Mucosa of rectum (tissue), 2 donors: ENCODE results near the gene LZTS2.

Source experiments
- H3K27ac ChIP-seq, 2 donors: one replicate each; pipeline ENCODE4 v1.7.0; 2013; ENCODE audit warnings: inconsistent platforms in 2 of 2, low read depth in 2 of 2, low read length in 2 of 2
- H3K27me3 ChIP-seq, 2 donors: one replicate each; pipeline ENCODE4 v1.7.0; 2013; ENCODE audit warnings: low read length in 2 of 2; ENCODE audit not compliant: control insufficient read depth in 2 of 2, insufficient read depth in 2 of 2
- H3K36me3 ChIP-seq, 2 donors: one replicate each; pipeline ENCODE4 v1.7.0; 2013; ENCODE audit warnings: low read length in 2 of 2; ENCODE audit not compliant: control insufficient read depth in 2 of 2, insufficient read depth in 2 of 2
- H3K4me1 ChIP-seq, 2 donors: one replicate each; pipeline ENCODE4 v1.7.0; 2013; ENCODE audit warnings: low read length in 2 of 2, mild to moderate bottlenecking in 1 of 2; ENCODE audit not compliant: control insufficient read depth in 2 of 2, insufficient read depth in 2 of 2
- H3K4me3 ChIP-seq, 2 donors: one replicate each; pipeline ENCODE4 v1.7.0; 2013; ENCODE audit warnings: low read length in 2 of 2
- H3K9ac ChIP-seq, 2 donors: one replicate each; pipeline ENCODE4 v1.7.0; 2013; ENCODE audit warnings: low read length in 2 of 2, low read depth in 1 of 2, mild to moderate bottlenecking in 1 of 2
- H3K9me3 ChIP-seq, 2 donors: one replicate each; pipeline ENCODE4 v1.7.0; 2013; ENCODE audit warnings: low read length in 2 of 2; ENCODE audit not compliant: control insufficient read depth in 2 of 2
- donor health status: healthy.
- donor health status: Normal muscosa, but diverticular disease.

Gene LZTS2

GRCh38 chr10:100978121-100978900 lies 21.3 kb upstream of the LZTS2 start:
- no peaks in the 10 kb centered on the region for H3K4me1 ChIP-seq
- H3K27me3 ChIP-seq: no peaks in the 10 kb centered on the region
- H3K9me3 ChIP-seq: no peaks in the 10 kb centered on the region
- H3K9ac ChIP-seq: no peak overlapping the region
- H3K27ac ChIP-seq: no peak overlapping the region
- H3K36me3 ChIP-seq: peaks cover 62 to 72% of the 10 kb centered on the region in 2 donors
- H3K4me3 ChIP-seq: no peak overlapping the region

DNA sequence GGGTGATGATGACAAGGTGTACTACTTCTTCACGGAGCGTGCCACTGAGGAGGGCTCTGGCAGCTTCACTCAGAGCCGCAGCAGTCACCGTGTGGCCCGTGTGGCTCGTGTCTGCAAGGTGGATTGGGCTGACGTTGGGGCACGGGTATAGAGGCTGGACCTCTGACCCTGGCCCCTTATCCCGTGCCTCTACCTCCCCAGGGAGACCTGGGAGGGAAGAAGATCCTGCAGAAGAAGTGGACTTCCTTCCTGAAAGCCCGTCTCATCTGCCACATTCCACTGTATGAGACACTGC lies 20.8 kb upstream of the LZTS2 start:
- H3K9ac ChIP-seq: no peak overlapping the region
- no peak overlapping the region for H3K4me3 ChIP-seq
- H3K9me3 ChIP-seq: no peaks in the 10 kb centered on the region
- H3K4me1 ChIP-seq: no peaks in the 10 kb centered on the region
- peaks cover 61 to 73% of the 10 kb centered on the region in 2 donors for H3K36me3 ChIP-seq
- H3K27ac ChIP-seq: no peak overlapping the region
- no peaks in the 10 kb centered on the region for H3K27me3 ChIP-seq

DNA sequence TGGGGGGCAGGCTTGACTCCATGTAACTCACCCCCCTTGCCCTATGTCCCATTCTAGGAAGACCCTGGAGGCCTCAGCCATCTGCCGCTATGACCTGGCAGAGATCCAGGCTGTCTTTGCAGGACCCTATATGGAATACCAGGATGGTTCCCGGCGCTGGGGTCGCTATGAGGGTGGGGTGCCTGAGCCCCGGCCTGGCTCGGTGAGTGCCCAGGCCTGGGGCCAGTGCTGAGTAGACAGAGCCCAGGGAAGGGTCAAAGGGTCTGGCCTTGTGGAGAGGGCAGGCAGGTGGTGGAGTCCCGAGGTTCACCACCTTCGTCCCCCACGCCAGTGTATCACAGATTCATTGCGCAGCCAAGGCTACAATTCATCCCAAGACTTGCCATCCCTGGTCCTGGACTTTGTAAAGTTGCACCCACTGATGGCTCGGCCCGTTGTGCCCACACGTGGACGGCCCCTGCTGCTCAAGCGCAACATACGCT lies 19.8 kb upstream of the LZTS2 start:
- no peaks in the 10 kb centered on the region for H3K27me3 ChIP-seq
- H3K9me3 ChIP-seq: no peaks in the 10 kb centered on the region
- no peaks in the 10 kb centered on the region for H3K4me1 ChIP-seq
- peaks cover 63 to 74% of the 10 kb centered on the region in 2 donors for H3K36me3 ChIP-seq
- no peak overlapping the region for H3K9ac ChIP-seq
- H3K4me3 ChIP-seq: no peak overlapping the region
- H3K27ac ChIP-seq: no peak overlapping the region

DNA sequence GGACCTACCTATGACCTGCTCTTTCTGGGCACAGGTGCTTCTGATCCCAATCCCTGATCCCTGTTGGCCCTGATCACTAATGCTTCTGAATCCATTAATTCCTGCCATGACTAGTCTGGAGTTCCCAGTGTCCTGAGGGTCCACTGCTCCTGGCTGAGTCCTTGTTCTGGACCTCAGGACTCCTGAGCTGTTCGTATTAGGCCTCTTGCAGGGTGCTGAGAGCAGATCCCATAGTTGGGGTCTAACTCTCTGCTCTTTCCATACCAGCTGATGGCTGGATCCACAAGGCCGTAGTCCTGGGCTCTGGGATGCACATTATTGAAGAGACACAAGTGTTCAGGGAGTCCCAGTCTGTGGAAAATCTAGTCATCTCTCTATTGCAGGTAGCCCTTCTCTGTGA lies 19.3 kb upstream of the LZTS2 start:
- peaks cover 63 to 76% of the 10 kb centered on the region in 2 donors for H3K36me3 ChIP-seq

GRCh38 chr10:100980711-100981110 lies 18.9 kb upstream of the LZTS2 start:
- Histone ChIP-seq H3K9ac (no peak overlapping the region), H3K36me3 (peaks cover 63 to 76% of the 10 kb centered on the region in 2 donors), H3K4me1 (no peaks in the 10 kb centered on the region), H3K4me3 (no peak overlapping the region), H3K27me3 (no peaks in the 10 kb centered on the region), H3K27ac (no peak overlapping the region), H3K9me3 (no peaks in the 10 kb centered on the region)

More for the DNA sequence above, 19.3 kb upstream of the LZTS2 start:
- H3K4me1 ChIP-seq: no peaks in the 10 kb centered on the region
- H3K27me3 ChIP-seq: no peaks in the 10 kb centered on the region
- H3K9ac ChIP-seq: no peak overlapping the region
- H3K4me3 ChIP-seq: no peak overlapping the region
- H3K9me3 ChIP-seq: no peaks in the 10 kb centered on the region
- H3K27ac ChIP-seq: no peak overlapping the region

DNA sequence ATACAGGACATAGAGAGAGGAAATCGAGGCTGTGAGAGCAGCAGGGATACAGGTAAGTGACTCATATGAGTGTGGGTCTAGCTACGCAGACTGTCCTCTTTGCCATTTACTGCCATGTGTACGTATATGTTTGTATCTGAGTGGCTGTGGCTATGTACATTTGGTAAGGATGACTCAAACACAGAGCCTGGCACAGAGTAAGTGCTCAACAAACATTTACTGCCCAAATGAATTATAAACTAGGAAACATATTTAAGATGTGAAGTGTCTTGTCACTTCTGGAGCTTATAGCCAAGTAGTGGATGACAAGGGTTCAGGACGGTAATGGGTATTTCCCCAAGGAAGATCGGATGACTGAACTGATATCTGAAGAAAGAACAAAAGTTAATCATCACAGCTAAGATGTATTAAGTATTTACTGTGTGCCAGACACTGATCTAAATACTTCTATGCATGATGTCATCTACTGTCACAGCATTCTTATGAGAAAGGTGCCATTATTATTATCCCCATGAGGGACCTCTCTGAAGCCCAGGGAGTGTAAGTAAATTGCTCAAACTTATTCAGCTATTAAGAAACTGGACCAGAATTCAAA lies 18.3 kb upstream of the LZTS2 start:
- Histone ChIP-seq H3K27me3 (no peaks in the 10 kb centered on the region), H3K4me3 (no peak overlapping the region), H3K4me1 (peaks cover 3 to 4% of the 10 kb centered on the region in 2 donors), H3K9me3 (no peaks in the 10 kb centered on the region), H3K36me3 (peaks cover 63 to 76% of the 10 kb centered on the region in 2 donors), H3K9ac (no peak overlapping the region), H3K27ac (no peak overlapping the region)

GRCh38 chr10:100982916-100983830 lies 16.4 kb upstream of the LZTS2 start:
- Histone ChIP-seq H3K9ac (no peak overlapping the region), H3K4me1 (peaks cover 16 to 18% of the 10 kb centered on the region in 2 donors), H3K9me3 (no peaks in the 10 kb centered on the region), H3K4me3 (no peak overlapping the region), H3K27ac (no peak overlapping the region), H3K27me3 (no peaks in the 10 kb centered on the region), H3K36me3 (peaks cover 52 to 57% of the 10 kb centered on the region in 2 donors)

DNA sequence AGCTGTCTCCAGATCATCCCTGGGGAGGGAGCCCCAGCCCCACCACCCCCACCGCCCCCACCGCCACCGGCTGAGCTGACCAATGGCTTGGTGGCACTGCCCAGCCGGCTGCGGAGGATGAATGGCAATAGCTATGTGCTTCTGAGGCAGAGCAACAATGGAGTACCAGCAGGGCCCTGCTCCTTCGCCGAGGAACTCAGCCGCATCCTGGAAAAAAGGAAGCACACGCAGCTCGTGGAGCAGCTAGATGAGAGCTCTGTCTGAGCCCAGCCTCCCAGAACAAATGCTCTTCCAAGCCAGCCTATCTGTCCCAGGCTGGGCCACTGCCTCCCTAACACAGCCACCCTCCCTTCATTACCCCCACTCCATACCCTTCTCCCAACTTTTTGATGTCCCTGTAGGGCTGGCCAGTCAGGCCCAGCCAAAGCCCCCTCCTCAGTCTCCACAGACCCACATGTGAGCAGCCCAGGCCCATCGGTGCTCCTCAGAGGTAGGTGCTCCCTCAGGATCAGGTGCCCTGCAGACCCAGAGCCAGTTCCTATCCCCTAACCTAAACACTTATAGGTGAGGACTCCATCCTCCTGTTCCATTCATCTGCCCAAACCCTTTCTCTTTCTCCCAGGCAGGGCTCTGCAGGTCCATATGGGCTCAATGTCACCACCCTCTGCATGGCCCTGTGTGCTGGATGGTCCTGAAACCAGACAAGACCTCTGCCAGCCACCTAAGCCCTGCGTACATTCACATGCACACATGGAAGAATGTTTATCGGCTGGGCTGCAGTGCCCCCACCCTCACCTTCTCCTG lies 15.5 kb upstream of the LZTS2 start:
- Histone ChIP-seq H3K27ac (no peak overlapping the region), H3K4me3 (no peak overlapping the region), H3K36me3 (peaks cover 43 to 49% of the 10 kb centered on the region in 2 donors), H3K9ac (no peak overlapping the region), H3K4me1 (peaks cover 18 to 20% of the 10 kb centered on the region in 2 donors), H3K27me3 (no peaks in the 10 kb centered on the region), H3K9me3 (no peaks in the 10 kb centered on the region)

DNA sequence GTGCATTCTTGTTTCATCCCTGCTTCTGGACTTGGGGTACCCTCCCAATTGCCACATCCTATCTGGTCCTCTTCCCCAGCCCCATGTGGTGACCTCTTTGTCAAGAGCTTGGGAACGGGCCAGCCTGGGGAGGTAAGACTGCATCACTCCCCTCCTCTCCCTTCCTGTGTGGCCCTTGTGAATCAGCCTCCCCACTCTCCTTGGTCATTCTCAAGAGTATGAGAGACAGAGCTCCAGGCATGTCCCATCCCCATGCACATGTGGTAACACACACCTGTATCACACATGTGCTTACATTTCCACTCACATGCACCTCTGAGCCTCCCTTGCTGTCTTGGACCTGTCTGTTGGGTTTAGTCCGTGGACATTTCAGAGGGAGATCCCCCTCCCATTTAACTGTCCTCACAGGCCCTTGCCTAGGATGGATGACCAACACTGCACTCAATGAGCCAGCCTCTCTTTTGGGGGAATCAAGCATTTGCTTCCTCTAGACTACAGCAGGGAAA lies 14.9 kb upstream of the LZTS2 start:
- Histone ChIP-seq H3K27ac (no peak overlapping the region), H3K27me3 (no peaks in the 10 kb centered on the region), H3K36me3 (peaks cover 42 to 48% of the 10 kb centered on the region in 2 donors), H3K9me3 (no peaks in the 10 kb centered on the region), H3K4me1 (peaks cover 18 to 20% of the 10 kb centered on the region in 2 donors), H3K4me3 (no peak overlapping the region), H3K9ac (no peak overlapping the region)
